Adrenal gland (tissue), 12 donors: Measurements from ENCODE around the gene ADD3. TPM values are rescaled to one million over a fixed set of nuclear protein-coding genes. Genes with fewer than 3 reads are reported as not detected.

Experiments used
- DNase-seq, 7 donors: peaks; one replicate each; pipeline ENCODE4 v3.0.0-alpha.2; 2019 to 2020
- H3K27ac ChIP-seq, 5 donors: fragments of 200-600 bp; sonication (generic) in 4 of 5; 1 replicate in 3 of 5; 2 replicates in 2 of 5; pipeline versions ENCODE4 v1.5.1 to v1.8.0; 2016 to 2020; ENCODE audit warnings: mild to moderate bottlenecking in 1 of 5
- H3K27me3 ChIP-seq: fragments of 200-600 bp; 2 replicates; pipeline ENCODE4 v1.8.0; 2021
- H3K36me3 ChIP-seq, 2 donors: fragments of 200-600 bp; replicated peaks in 1 of 2; 1 replicate in 1 of 2; 2 replicates in 1 of 2; pipeline versions ENCODE4 v1.5.1 to v1.8.0; 2018 to 2022
- H3K4me1 ChIP-seq, 2 donors: fragments of 200-600 bp; replicated peaks in 1 of 2; 1 replicate in 1 of 2; 2 replicates in 1 of 2; pipeline versions ENCODE4 v1.5.1 to v1.8.0; 2018 to 2021
- H3K4me3 ChIP-seq, 4 donors: fragments of 200-600 bp; sonication (generic) in 3 of 4; one replicate each; pipeline ENCODE4 v1.5.1; 2016 to 2018
- H3K9me3 ChIP-seq, 3 donors: fragments of 200-600 bp; sonication (generic) in 1 of 3; replicated peaks in 1 of 3; 1 replicate in 2 of 3; 2 replicates in 1 of 3; pipeline versions ENCODE4 v1.5.1 to v1.8.0; 2016 to 2021
- POLR2A ChIP-seq, 2 donors: fragments of 450-650 bp; IDR thresholded peaks; one replicate each; pipeline ENCODE4 v1.6.1; 2017; ENCODE audit warnings: antibody characterized with exemption in 2 of 2, mild to moderate bottlenecking in 2 of 2, moderate library complexity in 1 of 2
- WGBS, 4 donors: extraction: QIAGEN DNeasy Blood & Tissue Kit in 2 of 4; methylation state at CpG; one replicate each; pipeline versions ENCODE4 v1.1.5 to v1.1.7; 2013 to 2017; 5-methylcytosine and 5-hydroxymethylcytosine counted together
- intact Hi-C, 2 donors: fragments of 100-400 bp; cut with DNase I; formaldehyde crosslinking; loops; one replicate each; pipeline versions ENCODE4 v1.14.1 to v1.15.0; 2022 to 2023
- polyA plus RNA-seq, 3 donors: library from polyadenylated mRNA; stranded (reverse); fragments of 200-250 nt in 2 of 3; fragments of 350-450 nt in 1 of 3; fragmentation: Illumina TruSeq in 1 of 3; extraction: RNeasy Lipid Tissue Mini Kit (QIAGEN cat#74804) in 1 of 3; gene quantifications; one replicate each; pipeline ENCODE4 v1.2.3, GENCODE V29; 2013 to 2014
- total RNA-seq, 9 donors: library from RNA; depleted of rRNA in 4 of 9; stranded (reverse); fragments of >200 nt in 4 of 9; fragments of 120-200 nt in 1 of 9; fragmentation: NEBNext Ultra II Directional in 1 of 9; extraction: Animal tissue kit (Norgen Biotek cat#: 25700) in 1 of 9; gene quantifications; one replicate each; pipeline versions ENCODE4 v1.1.0 to v1.2.4, GENCODE V29; 2013 to 2023
- TF ChIP-seq, protein P1 (sequence below), 6 experiments: fragments of 450-650 bp in 4 of 6; fragments of 200-600 bp in 2 of 6; sonication (generic) in 1 of 6; IDR thresholded peaks; 1 replicate in 5 of 6; 2 replicates in 1 of 6; pipeline versions ENCODE4 v1.5.1 to v1.8.0; 2016 to 2021; ENCODE audit warnings: antibody characterized with exemption in 6 of 6, mild to moderate bottlenecking in 2 of 6, moderate library complexity in 1 of 6
- donor health status: healthy with polysubstance abuse.
- donor health status: Bipolar disorder and iron deficiency.
- donor health status: DM: yes; HTN: yes; CAD: no.
- donor health status: DM: no; HTN: no; CAD: no.
- donor health status: DM: no; HTN: no; CAD: no.
- donor health status: DM: yes; HTN: yes; CAD: no.

ADD3 gene
- total and polyA plus RNA-seq, 12 donors = 15.6 to 122 (median 43.4) TPM

DNA sequence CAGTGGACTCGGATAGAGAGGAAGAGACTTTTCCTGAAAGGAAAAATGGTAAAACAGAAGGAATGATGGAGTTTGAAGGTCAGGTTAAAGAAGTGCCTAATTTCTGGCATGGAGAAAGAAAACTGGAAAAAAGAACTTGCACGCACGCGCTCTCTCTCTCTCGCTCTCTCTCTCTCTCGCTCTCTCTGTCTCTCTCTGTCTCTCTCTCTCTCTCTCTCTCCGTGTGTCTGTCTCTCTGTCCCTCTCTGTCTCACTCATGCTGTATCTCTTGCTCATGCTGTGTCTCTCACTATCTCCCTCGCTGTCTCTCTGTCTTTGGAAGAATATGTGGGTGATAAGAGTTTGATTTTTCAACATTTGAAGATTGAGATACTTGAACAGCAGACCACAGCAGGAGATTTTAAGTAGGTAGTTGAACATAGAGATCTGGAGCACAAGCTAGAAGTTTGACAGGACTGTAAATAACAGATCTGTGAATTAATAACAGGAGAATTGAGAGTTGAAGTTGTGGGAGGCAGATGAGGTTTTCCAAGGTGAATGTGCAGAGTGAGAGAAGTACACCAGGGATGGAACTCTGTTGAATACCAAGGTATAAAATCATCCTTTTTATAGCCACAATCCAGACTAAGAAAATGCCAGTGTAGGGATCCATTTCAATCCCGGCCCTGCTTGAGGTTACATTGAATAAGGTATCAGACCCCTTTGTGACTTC, 33.1 kb downstream of the ADD3 start:
- H3K27me3 ChIP-seq = no peaks in the 10 kb centered on the region
- no peaks in the 10 kb centered on the region for H3K36me3 ChIP-seq
- intact Hi-C loops = no loop called here
- no peaks in the 10 kb centered on the region for H3K9me3 ChIP-seq
- no peak overlapping the region for H3K4me3 ChIP-seq
- 88 to 93% (median 92%) methylated on average over 9 of the region's 9 CpGs for WGBS, 4 donors
- no peak for DNase-seq
- H3K27ac ChIP-seq = no peak overlapping the region
- TF ChIP-seq POLR2A (IDR thresholded peaks at IDR 0.05) = no peak
- TF ChIP-seq, protein P1, sequence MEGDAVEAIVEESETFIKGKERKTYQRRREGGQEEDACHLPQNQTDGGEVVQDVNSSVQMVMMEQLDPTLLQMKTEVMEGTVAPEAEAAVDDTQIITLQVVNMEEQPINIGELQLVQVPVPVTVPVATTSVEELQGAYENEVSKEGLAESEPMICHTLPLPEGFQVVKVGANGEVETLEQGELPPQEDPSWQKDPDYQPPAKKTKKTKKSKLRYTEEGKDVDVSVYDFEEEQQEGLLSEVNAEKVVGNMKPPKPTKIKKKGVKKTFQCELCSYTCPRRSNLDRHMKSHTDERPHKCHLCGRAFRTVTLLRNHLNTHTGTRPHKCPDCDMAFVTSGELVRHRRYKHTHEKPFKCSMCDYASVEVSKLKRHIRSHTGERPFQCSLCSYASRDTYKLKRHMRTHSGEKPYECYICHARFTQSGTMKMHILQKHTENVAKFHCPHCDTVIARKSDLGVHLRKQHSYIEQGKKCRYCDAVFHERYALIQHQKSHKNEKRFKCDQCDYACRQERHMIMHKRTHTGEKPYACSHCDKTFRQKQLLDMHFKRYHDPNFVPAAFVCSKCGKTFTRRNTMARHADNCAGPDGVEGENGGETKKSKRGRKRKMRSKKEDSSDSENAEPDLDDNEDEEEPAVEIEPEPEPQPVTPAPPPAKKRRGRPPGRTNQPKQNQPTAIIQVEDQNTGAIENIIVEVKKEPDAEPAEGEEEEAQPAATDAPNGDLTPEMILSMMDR (IDR thresholded peaks at IDR 0.05) = no peak
- H3K4me1 ChIP-seq = no peaks in the 10 kb centered on the region

GRCh38 chr10:110041479-110041829, 33.7 kb downstream of the ADD3 start:
- DNase-seq = no peak
- Histone ChIP-seq H3K27me3 (no peaks in the 10 kb centered on the region), H3K9me3 (no peaks in the 10 kb centered on the region), H3K27ac (no peak overlapping the region), H3K4me3 (no peak overlapping the region), H3K36me3 (no peaks in the 10 kb centered on the region), H3K4me1 (no peaks in the 10 kb centered on the region)
- TF ChIP-seq POLR2A (IDR thresholded peaks at IDR 0.05) = no peak
- TF ChIP-seq, protein P1 (IDR thresholded peaks at IDR 0.05) = no peak
- WGBS, 4 donors = 75 to 92% (median 83%) methylated on average over 3 of the region's 3 CpGs
- intact Hi-C loops = no loop called here

GRCh38 chr10:110042181-110042580, 34.4 kb downstream of the ADD3 start:
- DNase-seq = no peak
- TF ChIP-seq POLR2A (IDR thresholded peaks at IDR 0.05) = no peak
- TF ChIP-seq, protein P1 (IDR thresholded peaks at IDR 0.05) = no peak
- Histone ChIP-seq H3K36me3 (no peaks in the 10 kb centered on the region), H3K27ac (no peak overlapping the region), H3K4me3 (no peak overlapping the region), H3K4me1 (no peaks in the 10 kb centered on the region), H3K27me3 (no peaks in the 10 kb centered on the region), H3K9me3 (no peaks in the 10 kb centered on the region)
- WGBS, 4 donors = 79 to 92% (median 88%) methylated on average over 3 of the region's 3 CpGs
- intact Hi-C loops = no loop called here

GRCh38 chr10:110042891-110043290, 35.1 kb downstream of the ADD3 start:
- H3K27ac ChIP-seq = no peak overlapping the region
- intact Hi-C loops = no loop called here
- no peak for TF ChIP-seq POLR2A (IDR thresholded peaks at IDR 0.05)
- TF ChIP-seq, protein P1 (IDR thresholded peaks at IDR 0.05) = no peak
- no peak for DNase-seq
- H3K4me1 ChIP-seq = no peaks in the 10 kb centered on the region
- no peaks in the 10 kb centered on the region for H3K9me3 ChIP-seq
- H3K36me3 ChIP-seq = no peaks in the 10 kb centered on the region
- H3K4me3 ChIP-seq = no peak overlapping the region
- 93 to 98% (median 95%) methylated on average over 4 of the region's 4 CpGs for WGBS, 4 donors
- no peaks in the 10 kb centered on the region for H3K27me3 ChIP-seq
